ENCODE measurements around the gene SLC10A6. TPM values are rescaled to one million over a fixed set of nuclear protein-coding genes. Genes with fewer than 3 reads are reported as not detected.

The SLC10A6 gene
- total RNA-seq, 2 donors from 2014 or later = 0.40 to 0.58 TPM

DNA sequence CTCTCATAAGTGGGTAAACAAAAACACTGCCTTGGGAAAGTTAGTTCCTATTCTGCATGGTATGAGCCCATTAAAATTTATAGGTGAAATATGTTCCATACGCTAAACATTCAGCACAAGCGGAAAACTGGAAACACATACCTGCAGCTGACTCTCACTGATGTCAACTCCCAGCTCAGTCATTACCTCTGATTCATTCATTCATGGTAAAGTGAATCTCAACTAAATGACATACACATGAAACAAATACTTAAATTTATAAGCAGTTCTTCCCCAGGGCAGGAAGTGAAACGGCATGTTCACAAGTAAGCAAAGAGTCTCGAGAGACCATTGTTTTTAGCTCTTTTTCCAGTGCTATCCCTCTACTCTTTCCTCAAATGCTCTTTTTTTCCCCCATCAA lies 1.6 kb downstream of the SLC10A6 start:
- Histone ChIP-seq H3K4me1 (no peaks in the 10 kb centered on the region), H3K27ac (no peak overlapping the region)

DNA sequence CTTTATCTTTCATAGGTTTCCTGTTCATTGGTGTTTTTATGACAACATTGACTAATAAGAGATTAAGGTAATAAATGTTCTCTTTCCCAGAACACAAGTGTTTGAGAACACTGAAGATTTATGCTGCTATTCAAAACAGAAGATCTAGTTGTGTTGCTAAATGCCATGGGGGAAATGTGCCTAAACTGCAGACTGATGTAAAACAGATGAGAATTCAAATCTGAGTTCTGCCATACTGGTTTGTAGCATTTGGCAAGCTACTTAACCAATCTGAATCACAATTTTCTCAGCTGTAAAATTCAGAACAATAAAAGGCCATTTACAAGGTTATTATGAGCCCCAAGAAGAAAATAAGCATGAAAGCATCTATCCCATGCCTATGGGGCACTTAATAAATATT lies 2.3 kb downstream of the SLC10A6 start:
- TF ChIP-seq, protein P1, sequence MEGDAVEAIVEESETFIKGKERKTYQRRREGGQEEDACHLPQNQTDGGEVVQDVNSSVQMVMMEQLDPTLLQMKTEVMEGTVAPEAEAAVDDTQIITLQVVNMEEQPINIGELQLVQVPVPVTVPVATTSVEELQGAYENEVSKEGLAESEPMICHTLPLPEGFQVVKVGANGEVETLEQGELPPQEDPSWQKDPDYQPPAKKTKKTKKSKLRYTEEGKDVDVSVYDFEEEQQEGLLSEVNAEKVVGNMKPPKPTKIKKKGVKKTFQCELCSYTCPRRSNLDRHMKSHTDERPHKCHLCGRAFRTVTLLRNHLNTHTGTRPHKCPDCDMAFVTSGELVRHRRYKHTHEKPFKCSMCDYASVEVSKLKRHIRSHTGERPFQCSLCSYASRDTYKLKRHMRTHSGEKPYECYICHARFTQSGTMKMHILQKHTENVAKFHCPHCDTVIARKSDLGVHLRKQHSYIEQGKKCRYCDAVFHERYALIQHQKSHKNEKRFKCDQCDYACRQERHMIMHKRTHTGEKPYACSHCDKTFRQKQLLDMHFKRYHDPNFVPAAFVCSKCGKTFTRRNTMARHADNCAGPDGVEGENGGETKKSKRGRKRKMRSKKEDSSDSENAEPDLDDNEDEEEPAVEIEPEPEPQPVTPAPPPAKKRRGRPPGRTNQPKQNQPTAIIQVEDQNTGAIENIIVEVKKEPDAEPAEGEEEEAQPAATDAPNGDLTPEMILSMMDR (IDR thresholded peaks at IDR 0.05) = no peak
- Histone ChIP-seq H3K36me3 (no peaks in the 10 kb centered on the region), H3K4me3 (no peak overlapping the region), H3K4me1 (no peaks in the 10 kb centered on the region), H3K9ac (ENCODE audit: low read depth in 2 of 2, low read length in 2 of 2) (no peak overlapping the region), H3K27me3 (no peaks in the 10 kb centered on the region), H3K27ac (no peak overlapping the region), H3K9me3 (no peaks in the 10 kb centered on the region)
- no peak for DNase-seq
- intact Hi-C loops (cut with DNase I) = no loop called here

More for the DNA sequence above, 1.6 kb downstream of the SLC10A6 start:
- H3K4me3 ChIP-seq = no peak overlapping the region
- DNase-seq = no peak
- TF ChIP-seq, protein P1 (IDR thresholded peaks at IDR 0.05) = no peak
- H3K27me3 ChIP-seq = no peaks in the 10 kb centered on the region
- intact Hi-C loops (cut with DNase I) = no loop called here
- no peaks in the 10 kb centered on the region for H3K9me3 ChIP-seq
- no peak overlapping the region for H3K9ac ChIP-seq (ENCODE audit: low read depth in 2 of 2, low read length in 2 of 2)
- H3K36me3 ChIP-seq = no peaks in the 10 kb centered on the region

DNA sequence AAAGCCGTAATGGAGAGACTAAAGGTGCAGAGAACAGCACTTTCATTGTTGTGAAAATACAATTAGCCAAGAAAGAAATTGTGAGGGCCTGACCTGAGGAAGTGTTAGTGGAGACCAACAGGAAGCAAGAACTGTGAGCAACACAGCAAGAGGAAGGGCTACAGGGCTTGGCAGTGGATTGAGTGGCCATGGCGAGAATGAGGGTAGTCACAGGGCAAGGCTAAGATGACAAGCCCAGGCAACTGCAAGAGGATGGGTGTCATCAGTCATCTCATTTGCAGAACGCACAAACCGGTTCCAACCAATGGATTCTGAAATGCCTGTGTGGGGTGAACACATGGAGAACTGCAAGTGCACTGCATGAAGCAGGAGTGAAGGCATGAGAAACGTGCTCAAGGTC lies 3.6 kb downstream of the SLC10A6 start:
- H3K36me3 ChIP-seq = no peaks in the 10 kb centered on the region
- no peaks in the 10 kb centered on the region for H3K27me3 ChIP-seq
- intact Hi-C loops (cut with DNase I) = no loop called here
- H3K4me3 ChIP-seq = no peak overlapping the region
- no peaks in the 10 kb centered on the region for H3K9me3 ChIP-seq
- no peak for DNase-seq
- H3K9ac ChIP-seq (ENCODE audit: low read depth in 2 of 2, low read length in 2 of 2) = no peak overlapping the region
- TF ChIP-seq, protein P1 (IDR thresholded peaks at IDR 0.05) = no peak
- no peaks in the 10 kb centered on the region for H3K4me1 ChIP-seq
- H3K27ac ChIP-seq = no peak overlapping the region

DNA sequence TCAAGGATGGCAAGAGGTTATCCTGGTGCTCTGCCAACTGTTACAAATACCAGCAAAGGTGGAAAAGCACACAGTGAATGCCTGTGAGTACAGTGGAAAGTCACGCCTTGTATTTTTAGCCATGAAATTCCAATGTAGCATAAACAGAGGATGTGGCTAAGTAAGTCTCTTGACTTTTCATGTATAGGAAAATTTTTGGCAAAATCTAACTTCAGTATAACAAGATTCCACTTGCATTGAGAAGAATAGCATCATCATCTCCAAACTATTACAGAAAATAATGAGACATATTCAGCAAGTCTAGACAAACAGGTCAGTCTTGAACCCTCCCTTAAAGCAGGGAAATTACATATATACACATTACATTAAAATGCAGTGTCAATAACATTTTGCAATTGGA lies 7.9 kb downstream of the SLC10A6 start:
- H3K9ac ChIP-seq (ENCODE audit: low read depth in 2 of 2, low read length in 2 of 2) = no peak overlapping the region
- H3K4me1 ChIP-seq = no peaks in the 10 kb centered on the region
- H3K9me3 ChIP-seq = no peaks in the 10 kb centered on the region
- intact Hi-C loops (cut with DNase I) = no loop called here
- TF ChIP-seq, protein P1 (IDR thresholded peaks at IDR 0.05) = no peak
- H3K27ac ChIP-seq = no peak overlapping the region
- H3K36me3 ChIP-seq = no peaks in the 10 kb centered on the region
- no peak for DNase-seq
- H3K27me3 ChIP-seq = no peaks in the 10 kb centered on the region
- H3K4me3 ChIP-seq = no peak overlapping the region

DNA sequence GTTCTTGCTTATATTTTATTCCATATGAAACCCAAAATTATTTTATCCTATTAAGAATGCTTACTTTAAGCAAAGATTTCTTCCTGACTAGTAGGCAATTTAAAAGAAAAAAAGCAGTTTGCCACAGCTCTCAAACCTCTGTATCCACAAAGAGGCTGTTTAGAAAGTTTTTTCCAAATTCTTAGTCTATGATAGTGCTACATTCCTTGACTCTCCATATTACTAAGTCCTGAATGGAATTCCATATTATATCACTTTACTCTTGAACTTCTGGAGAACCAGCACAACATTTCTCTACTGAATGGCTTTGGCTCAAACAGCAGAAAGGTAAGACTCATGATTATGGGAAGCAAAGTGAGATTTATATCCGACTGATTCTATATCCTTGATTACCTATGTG lies 8.3 kb downstream of the SLC10A6 start:
- intact Hi-C loops (cut with DNase I) = no loop called here
- Histone ChIP-seq H3K9me3 (no peaks in the 10 kb centered on the region), H3K4me1 (no peaks in the 10 kb centered on the region), H3K9ac (ENCODE audit: low read depth in 2 of 2, low read length in 2 of 2) (no peak overlapping the region), H3K4me3 (no peak overlapping the region), H3K27me3 (no peaks in the 10 kb centered on the region), H3K27ac (no peak overlapping the region), H3K36me3 (no peaks in the 10 kb centered on the region)
- DNase-seq = no peak
- TF ChIP-seq, protein P1 (IDR thresholded peaks at IDR 0.05) = no peak

Data from colonic mucosa (tissue), 4 donors.